Lower lobe of right lung (tissue), 2 donors: ENCODE results near the gene TBCC. TPM values are rescaled to one million over a fixed set of nuclear protein-coding genes. Genes with fewer than 3 reads are reported as not detected.
A peak's percentile ranks its signal among the peaks of the same experiment; 100 is the strongest.

ENCODE experiments used
- ATAC-seq, 2 donors: fragments of 200-7000 bp; cut with Tn5 transposase; one replicate each; pipeline ENCODE4 v1.9.1; 2020 to 2022; ENCODE audit warnings: mild to moderate bottlenecking in 2 of 2, moderate library complexity in 2 of 2
- DNase-seq: peaks from one replicate; pipeline ENCODE4 v3.0.0-alpha.2; 2020
- H3K27ac ChIP-seq: fragments of 200-600 bp; one replicate; pipeline ENCODE4 v1.8.0; 2022
- H3K27me3 ChIP-seq: fragments of 200-600 bp; one replicate; pipeline ENCODE4 v1.8.0; 2022; ENCODE audit warnings: low read depth
- H3K36me3 ChIP-seq: fragments of 200-600 bp; one replicate; pipeline ENCODE4 v1.8.0; 2022; ENCODE audit warnings: mild to moderate bottlenecking
- H3K4me1 ChIP-seq: fragments of 200-600 bp; one replicate; pipeline ENCODE4 v1.8.0; 2022
- H3K4me3 ChIP-seq: fragments of 200-600 bp; one replicate; pipeline ENCODE4 v1.8.0; 2022; ENCODE audit warnings: mild to moderate bottlenecking
- H3K9me3 ChIP-seq: fragments of 200-600 bp; one replicate; pipeline ENCODE4 v1.8.0; 2022
- CTCF ChIP-seq: fragments of 200-600 bp; IDR thresholded peaks from one replicate; pipeline ENCODE4 v1.8.0; 2022; ENCODE audit warnings: antibody characterized with exemption, mild to moderate bottlenecking
- intact Hi-C: fragments of 100-400 bp; cut with DNase I; formaldehyde crosslinking; loops from one replicate; pipeline ENCODE4 v1.11.0; 2022
- total RNA-seq: library from RNA; stranded (reverse); fragmentation: NEBNext Ultra II Directional; extraction: Animal tissue kit (Norgen Biotek cat#: 25700); gene quantifications from one replicate; pipeline ENCODE4 v1.2.1, GENCODE V29; 2021
- donor health status: DM: no; HTN: yes; CAD: no; lungs with severe emphysema.

The TBCC gene
- total RNA-seq, 1 donor from 2014 or later, result 19.3 TPM

- Histone ChIP-seq H3K36me3 (no peaks in the 10 kb centered on the region), H3K27ac (peak overlapping the region; percentile 97), H3K9me3 (no peaks in the 10 kb centered on the region), H3K27me3 (no peaks in the 10 kb centered on the region), H3K4me3 (peak overlapping the region; percentile 96), H3K4me1 (peaks cover 34% of the 10 kb centered on the region)
- ATAC-seq, result peak; percentile 88 to 92
- DNase-seq, result peak; percentile 88
- intact Hi-C loops, result no loop called here
- TF ChIP-seq CTCF, result no peak
These were observed 824 bp upstream of the TBCC start for GRCh38 chr6:42746463-42747391.

- Histone ChIP-seq H3K9me3 (no peaks in the 10 kb centered on the region), H3K27ac (peak overlapping the region; percentile 97), H3K4me3 (peak overlapping the region; percentile 96), H3K36me3 (no peaks in the 10 kb centered on the region), H3K4me1 (peaks cover 34% of the 10 kb centered on the region), H3K27me3 (no peaks in the 10 kb centered on the region)
- TF ChIP-seq CTCF, result no peak
- ATAC-seq, result peak in 1 of 2 donors; percentile 0
- intact Hi-C loops, result no loop called here
- DNase-seq, result peak; percentile 59
These were observed 742 bp downstream of the TBCC start for GRCh38 chr6:42745083-42745639.

GRCh38 chr6:42744351-42744893 is 1.5 kb downstream of the TBCC start:
- intact Hi-C loops, result no loop called here
- DNase-seq (no peak), ATAC-seq (no peak)
- Histone ChIP-seq H3K4me3 (peak overlapping the region; percentile 96), H3K36me3 (no peaks in the 10 kb centered on the region), H3K4me1 (peaks cover 33% of the 10 kb centered on the region), H3K27me3 (no peaks in the 10 kb centered on the region), H3K27ac (peak overlapping the region; percentile 97), H3K9me3 (no peaks in the 10 kb centered on the region)
- TF ChIP-seq CTCF, result no peak

GRCh38 chr6:42742116-42742894 is 3.6 kb downstream of the TBCC start:
- intact Hi-C loops, result no loop called here
- H3K36me3 ChIP-seq, result no peaks in the 10 kb centered on the region
- H3K4me3 ChIP-seq, result no peak overlapping the region
- DNase-seq, result no peak
- no peaks in the 10 kb centered on the region for H3K27me3 ChIP-seq
- no peak overlapping the region for H3K27ac ChIP-seq
- no peak for TF ChIP-seq CTCF
- H3K9me3 ChIP-seq, result no peaks in the 10 kb centered on the region
- peaks cover 17% of the 10 kb centered on the region for H3K4me1 ChIP-seq
- ATAC-seq, result no peak

- DNase-seq, result no peak
- no peak for ATAC-seq
- Histone ChIP-seq H3K27me3 (no peaks in the 10 kb centered on the region), H3K36me3 (no peaks in the 10 kb centered on the region), H3K4me1 (peaks cover 17% of the 10 kb centered on the region), H3K4me3 (no peak overlapping the region), H3K27ac (no peak overlapping the region), H3K9me3 (no peaks in the 10 kb centered on the region)
- no peak for TF ChIP-seq CTCF
- intact Hi-C loops, result no loop called here
These were observed 5.2 kb downstream of the TBCC start for GRCh38 chr6:42740725-42741124.
